DMS114 treated with DMSO at 0.1 percent for 48 hours (cell line): ENCODE results near the gene ARNT2.

ENCODE experiments used
- DNase-seq: peaks from one replicate; lab custom pipeline; 2025; ENCODE audit not compliant: unreplicated experiment; lab: John Stamatoyannopoulos, UW

ARNT2 gene

GRCh38 chr15:80441041-80441440 lies 36.9 kb downstream of the ARNT2 start:
- no peak for DNase-seq

GRCh38 chr15:80441714-80442113 lies 37.5 kb downstream of the ARNT2 start:
- DNase-seq = no peak

GRCh38 chr15:80442728-80443403 lies 38.7 kb downstream of the ARNT2 start:
- no peak for DNase-seq

GRCh38 chr15:80444680-80445251 lies 40.6 kb downstream of the ARNT2 start:
- DNase-seq = no peak

GRCh38 chr15:80445300-80446041 lies 41.3 kb downstream of the ARNT2 start:
- no peak for DNase-seq

- DNase-seq = no peak
Measured at GRCh38 chr15:80447077-80447476, 42.9 kb downstream of the ARNT2 start.

GRCh38 chr15:80449825-80450224 lies 45.6 kb downstream of the ARNT2 start:
- no peak for DNase-seq

GRCh38 chr15:80450811-80451321 lies 46.7 kb downstream of the ARNT2 start:
- no peak for DNase-seq

- no peak for DNase-seq
Measured at GRCh38 chr15:80452166-80452565, 48.0 kb downstream of the ARNT2 start.

GRCh38 chr15:80455051-80455648 lies 51.0 kb downstream of the ARNT2 start:
- DNase-seq = peak; percentile 4

- DNase-seq = peak; percentile 53
Measured at GRCh38 chr15:80455668-80456442, 51.7 kb downstream of the ARNT2 start.

GRCh38 chr15:80456517-80457492 lies 52.6 kb downstream of the ARNT2 start:
- DNase-seq = no peak

GRCh38 chr15:80457896-80458295 lies 53.7 kb downstream of the ARNT2 start:
- no peak for DNase-seq

- DNase-seq = no peak
Measured at GRCh38 chr15:80458580-80458979, 54.4 kb downstream of the ARNT2 start.

GRCh38 chr15:80459380-80459779 lies 55.2 kb downstream of the ARNT2 start:
- DNase-seq = no peak

- DNase-seq = no peak
Measured at GRCh38 chr15:80459818-80460217, 55.6 kb downstream of the ARNT2 start.

- no peak for DNase-seq
Measured at GRCh38 chr15:80461356-80462095, 57.3 kb downstream of the ARNT2 start.

GRCh38 chr15:80462111-80462510 lies 57.9 kb downstream of the ARNT2 start:
- DNase-seq = no peak
